ENCODE measurements around the gene CD79B.

DNA sequence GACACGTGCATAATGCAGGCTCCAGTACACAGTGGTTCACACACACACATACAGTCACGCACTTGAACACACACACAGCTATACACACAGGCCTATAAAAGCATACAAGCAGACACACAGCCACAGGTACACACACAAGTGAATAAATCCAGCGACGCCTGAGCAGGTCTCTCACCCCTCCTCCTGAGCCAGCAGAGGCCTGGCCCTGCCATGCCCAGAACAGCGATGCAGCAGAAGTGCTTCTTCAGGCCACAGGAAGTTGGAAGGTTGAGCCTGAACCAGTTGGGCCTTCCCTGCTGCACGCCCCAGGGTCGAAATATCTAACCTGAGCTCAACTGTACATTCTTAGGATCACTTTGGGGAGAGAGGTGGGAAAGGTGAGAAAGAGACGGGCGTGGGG is 7.3 kb upstream of the CD79B start:
- TF ChIP-seq, protein P1, sequence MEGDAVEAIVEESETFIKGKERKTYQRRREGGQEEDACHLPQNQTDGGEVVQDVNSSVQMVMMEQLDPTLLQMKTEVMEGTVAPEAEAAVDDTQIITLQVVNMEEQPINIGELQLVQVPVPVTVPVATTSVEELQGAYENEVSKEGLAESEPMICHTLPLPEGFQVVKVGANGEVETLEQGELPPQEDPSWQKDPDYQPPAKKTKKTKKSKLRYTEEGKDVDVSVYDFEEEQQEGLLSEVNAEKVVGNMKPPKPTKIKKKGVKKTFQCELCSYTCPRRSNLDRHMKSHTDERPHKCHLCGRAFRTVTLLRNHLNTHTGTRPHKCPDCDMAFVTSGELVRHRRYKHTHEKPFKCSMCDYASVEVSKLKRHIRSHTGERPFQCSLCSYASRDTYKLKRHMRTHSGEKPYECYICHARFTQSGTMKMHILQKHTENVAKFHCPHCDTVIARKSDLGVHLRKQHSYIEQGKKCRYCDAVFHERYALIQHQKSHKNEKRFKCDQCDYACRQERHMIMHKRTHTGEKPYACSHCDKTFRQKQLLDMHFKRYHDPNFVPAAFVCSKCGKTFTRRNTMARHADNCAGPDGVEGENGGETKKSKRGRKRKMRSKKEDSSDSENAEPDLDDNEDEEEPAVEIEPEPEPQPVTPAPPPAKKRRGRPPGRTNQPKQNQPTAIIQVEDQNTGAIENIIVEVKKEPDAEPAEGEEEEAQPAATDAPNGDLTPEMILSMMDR (optimal IDR thresholded peaks at IDR 0.05 in 1 of 3, IDR thresholded peaks at IDR 0.05 in 1 of 3, conservative IDR thresholded peaks at IDR 0.05 in 1 of 3; ENCODE audit: extremely low read depth in 1 of 3, insufficient read depth in 2 of 3, low read length in 3 of 3), result no peak
- TF ChIP-seq EZH2 (IDR thresholded peaks at IDR 0.05; ENCODE audit: low read length), result no peak

Data from keratinocyte (primary cell).